HepG2 (cell line): ENCODE results near the gene GBX1. TPM values are rescaled to one million over a fixed set of nuclear protein-coding genes. Genes with fewer than 3 reads are reported as not detected.

ENCODE experiments used
- CEBPZ ChIP-seq: IDR thresholded peaks from 2 replicates; pipeline ENCODE4 v1.6.1; 2012; ENCODE audit warnings: low read length, improper control_type of control experiment
- ETV6 ChIP-seq: sonication (generic); formaldehyde crosslinking; conservative IDR thresholded peaks from 2 replicates; pipeline ENCODE4 v1.4.0; 2020; ENCODE audit warnings: missing genetic modification reagents
- GABPB1 ChIP-seq: IDR thresholded peaks from 2 replicates; pipeline ENCODE4 v1.6.1; 2016; ENCODE audit warnings: mild to moderate bottlenecking, missing genetic modification reagents, moderate library complexity, missing compliant biosample characterization
- KDM6A ChIP-seq: IDR thresholded peaks from 2 replicates; pipeline ENCODE4 v1.6.1; 2016; ENCODE audit warnings: low read depth
- MXD1 ChIP-seq: sonication (generic); formaldehyde crosslinking; IDR thresholded peaks from 2 replicates; pipeline ENCODE4 v1.4.0; 2020; ENCODE audit warnings: mild to moderate bottlenecking, missing genetic modification reagents
- MXD4 ChIP-seq: IDR thresholded peaks from 2 replicates; pipeline ENCODE4 v1.6.1; 2016; ENCODE audit warnings: mild to moderate bottlenecking, missing biosample characterization, missing genetic modification reagents
- NCOA1 ChIP-seq: sonication (generic); formaldehyde crosslinking; IDR thresholded peaks from 2 replicates; pipeline ENCODE4 v1.9.0; 2021; ENCODE audit warnings: missing genetic modification reagents
- NFE2L2 ChIP-seq: fragments of 150-350 bp; IDR thresholded peaks from 2 replicates; pipeline ENCODE4 v1.6.1; 2014; ENCODE audit warnings: low read length
- PCBP2 ChIP-seq: fragments of 200-400 bp; formaldehyde crosslinking; optimal IDR thresholded peaks from 2 replicates; pipeline ENCODE3; 2018; ENCODE audit warnings: low read length, low read depth; ENCODE audit not compliant: poor library complexity, severe bottlenecking
- SNRNP70 ChIP-seq: fragments of 200-400 bp; formaldehyde crosslinking; IDR thresholded peaks from 2 replicates; pipeline ENCODE4 v1.6.1; 2017; ENCODE audit warnings: mild to moderate bottlenecking, low read depth, low read length, moderate library complexity
- SP140L ChIP-seq: sonication (generic); formaldehyde crosslinking; IDR thresholded peaks from 2 replicates; pipeline ENCODE4 v1.4.0; 2020; ENCODE audit warnings: missing genetic modification reagents, borderline replicate concordance
- TCF7 ChIP-seq: sonication (generic); IDR thresholded peaks from 2 replicates; pipeline ENCODE4 v1.6.1; 2016; ENCODE audit warnings: antibody characterized with exemption, low read depth
- TMF1 ChIP-seq: sonication (generic); formaldehyde crosslinking; IDR thresholded peaks from 2 replicates; pipeline ENCODE4 v1.8.1; 2022; ENCODE audit warnings: low read depth, missing genetic modification reagents
- ZKSCAN1 ChIP-seq: fragments of 150-350 bp; IDR thresholded peaks from 2 replicates; pipeline ENCODE4 v1.6.1; 2014; ENCODE audit warnings: low read length
- ZNF549 ChIP-seq: sonication (generic); formaldehyde crosslinking; IDR thresholded peaks from 2 replicates; pipeline ENCODE4 v1.5.0; 2020; ENCODE audit warnings: missing genetic modification reagents
- ZNF563 ChIP-seq: sonication (generic); formaldehyde crosslinking; IDR thresholded peaks from 2 replicates; pipeline ENCODE4 v1.8.0; 2022; ENCODE audit warnings: mild to moderate bottlenecking, moderate library complexity, missing genetic modification reagents
- ZNF574 ChIP-seq: sonication (generic); formaldehyde crosslinking; IDR thresholded peaks from 2 replicates; pipeline ENCODE4 v1.4.0; 2020; ENCODE audit warnings: missing genetic modification reagents
- ZNF597 ChIP-seq: sonication (generic); formaldehyde crosslinking; IDR thresholded peaks from 2 replicates; pipeline ENCODE4 v1.5.0; 2020; ENCODE audit warnings: missing genetic modification reagents
- ZNF598 ChIP-seq: sonication (generic); formaldehyde crosslinking; IDR thresholded peaks from 2 replicates; pipeline ENCODE4 v1.5.1; 2020; ENCODE audit warnings: mild to moderate bottlenecking, missing genetic modification reagents, borderline replicate concordance
- ZNF781 ChIP-seq: sonication (generic); formaldehyde crosslinking; IDR thresholded peaks from 2 replicates; pipeline ENCODE4 v1.5.1; 2020; ENCODE audit warnings: borderline replicate concordance, mild to moderate bottlenecking, missing genetic modification reagents; ENCODE audit errors: not compliant biosample characterization
- ZNF878 ChIP-seq: sonication (generic); formaldehyde crosslinking; IDR thresholded peaks from 2 replicates; pipeline ENCODE4 v1.8.1; 2023; ENCODE audit warnings: mild to moderate bottlenecking, missing genetic modification reagents, moderate library complexity
- polyA plus RNA-seq, 8 experiments: library from polyadenylated mRNA; depleted of rRNA in 3 of 8; stranded (reverse) in 7 of 8; unstranded in 1 of 8; fragments of >200 nt; fragmentation: Illumina TruSeq in 4 of 8; extraction: Trizol in 4 of 8; gene quantifications; 2 replicates each; pipeline versions ENCODE4 v1.2.1 to v1.2.3, GENCODE V29; 2011 to 2016; ENCODE audit warnings: low read depth in 4 of 8, missing spikeins in 1 of 8, mixed read lengths in 1 of 8; ENCODE audit not compliant: insufficient read depth in 1 of 8
- total RNA-seq, 5 experiments: library from RNA; depleted of rRNA; stranded (reverse); fragments of >200 nt; fragmentation: Illumina TruSeq; extraction: Trizol; gene quantifications; 2 replicates each; pipeline ENCODE4 v1.2.3, GENCODE V29; 2016; ENCODE audit warnings: low read depth in 1 of 5

GBX1 gene
- total and polyA plus RNA-seq, 2 of the 13 experiments (the other 11 are each of a cell fraction or from before 2014, with no cell fraction given), result not detected

- no peak for TF ChIP-seq TMF1 (CRISPR knock-in tag)
- no peak for TF ChIP-seq ZNF597
- TF ChIP-seq GABPB1 (CRISPR knock-in tag), result peak; percentile 18; the same call in 1 of the 2 replicates
- TF ChIP-seq NCOA1 (CRISPR knock-in tag), result no peak
- TF ChIP-seq ZNF574 (CRISPR knock-in tag), result no peak
- TF ChIP-seq ZNF598, result no peak
- TF ChIP-seq ZNF549 (CRISPR knock-in tag), result no peak
- TF ChIP-seq SNRNP70, result no peak
- TF ChIP-seq SP140L (CRISPR knock-in tag), result no peak
- no peak for TF ChIP-seq MXD1
- TF ChIP-seq ETV6 (CRISPR knock-in tag), result no peak
- no peak for TF ChIP-seq CEBPZ
- TF ChIP-seq KDM6A (CRISPR knock-in tag), result no peak
- TF ChIP-seq NFE2L2, result no peak
- TF ChIP-seq ZNF781, result no peak
- TF ChIP-seq ZNF563 (CRISPR knock-in tag), result no peak
- no peak for TF ChIP-seq ZNF878 (CRISPR knock-in tag)
- TF ChIP-seq PCBP2, result no peak
- TF ChIP-seq TCF7, result no peak
- TF ChIP-seq MXD4 (CRISPR knock-in tag), result no peak
- no peak for TF ChIP-seq ZKSCAN1
Measured at GRCh38 chr7:151168003-151168786, 701 bp upstream of the GBX1 start (continued).
